Stimulated activated CD8-positive, alpha-beta memory T cell treated with anti-CD3 and anti-CD28 coated beads, Interleukin-7, amount 100 ng/mL, for 24 hours (primary cell): ENCODE results near the gene CHIA.

Experiments used
- DNase-seq: peaks from one replicate; pipeline ENCODE4 v3.0.0-alpha.2; 2020; ENCODE audit warnings: low read depth

CHIA gene

DNA sequence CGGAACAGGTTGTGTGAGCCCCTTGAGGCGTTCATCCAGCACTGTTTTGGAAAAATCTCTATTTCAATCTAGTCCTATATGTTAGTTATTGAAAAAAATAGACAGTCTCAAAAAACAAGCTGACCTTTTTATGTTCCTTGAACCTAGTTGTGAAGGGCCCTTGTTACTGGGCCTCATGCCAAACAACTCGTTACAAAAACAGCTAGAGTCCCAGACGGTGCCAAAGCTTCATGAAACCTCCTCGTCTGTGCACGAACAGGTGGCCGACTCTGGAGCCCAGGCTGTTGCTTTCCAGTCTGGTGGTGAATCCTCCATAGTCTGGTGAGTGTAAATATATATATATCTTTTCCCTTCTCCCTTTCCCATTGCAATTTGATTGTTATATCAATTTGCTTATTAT is at the start of gene CHIA:
CHIA (plus strand) TSS at position 222 of the 400 bp plus-strand sequence. CDS start 19,617 bp downstream, outside the sequence.
- no peak for DNase-seq

DNA sequence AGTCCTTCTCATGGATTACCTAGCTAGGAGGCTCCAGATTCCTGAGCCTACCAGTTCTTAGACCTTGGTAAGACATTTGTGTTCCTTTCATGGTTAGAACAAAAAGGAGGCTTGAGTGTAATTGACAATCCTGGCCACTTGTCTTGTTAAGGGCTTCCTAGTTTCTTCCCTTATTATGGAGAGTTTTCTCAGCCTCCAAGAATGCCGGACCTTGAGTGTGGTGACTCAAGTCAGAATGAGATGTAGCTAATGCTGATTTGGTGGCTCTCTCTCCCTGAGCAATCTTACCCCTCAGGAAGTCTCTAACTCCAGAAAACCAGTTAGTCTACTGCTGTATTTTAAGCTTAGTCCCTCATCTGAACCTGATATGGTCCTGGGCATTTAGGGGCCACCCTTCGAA is 48.9 kb upstream of the CHIA start:
- DNase-seq: no peak

DNA sequence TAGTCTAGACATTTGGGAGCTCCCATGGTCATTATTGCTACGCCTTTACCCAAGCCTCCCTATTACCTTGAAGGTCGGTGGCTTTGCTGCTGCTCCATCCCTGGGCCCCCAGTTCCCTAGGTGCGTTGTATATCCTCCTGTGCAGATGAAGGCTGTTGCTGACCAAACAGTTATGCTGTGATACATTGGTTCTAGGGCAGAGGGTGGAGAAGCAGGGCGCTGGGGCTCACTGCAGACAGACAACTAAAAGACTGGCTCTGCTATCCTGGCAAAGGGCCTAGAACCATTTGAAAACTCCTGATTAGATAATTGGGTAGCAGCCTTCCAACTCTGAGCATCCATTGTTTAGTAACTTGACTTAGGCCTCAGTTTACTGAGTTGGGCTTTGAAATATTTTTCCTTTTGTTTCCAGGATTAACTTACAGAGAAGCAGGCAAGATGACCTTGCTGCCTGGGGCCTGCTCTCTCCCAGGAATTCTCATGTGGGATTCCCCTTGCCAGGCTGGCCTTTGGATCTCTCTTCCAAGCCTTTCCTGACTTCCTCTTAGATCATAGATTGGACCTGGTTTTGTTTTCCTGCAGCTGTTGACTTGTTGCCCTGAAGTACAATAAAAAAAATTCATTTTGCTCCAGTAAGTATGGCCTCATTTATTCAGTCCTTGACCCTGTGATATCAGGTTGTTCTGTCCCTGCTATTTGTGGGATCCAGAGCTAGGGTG is 47.7 kb upstream of the CHIA start:
- DNase-seq: no peak

DNA sequence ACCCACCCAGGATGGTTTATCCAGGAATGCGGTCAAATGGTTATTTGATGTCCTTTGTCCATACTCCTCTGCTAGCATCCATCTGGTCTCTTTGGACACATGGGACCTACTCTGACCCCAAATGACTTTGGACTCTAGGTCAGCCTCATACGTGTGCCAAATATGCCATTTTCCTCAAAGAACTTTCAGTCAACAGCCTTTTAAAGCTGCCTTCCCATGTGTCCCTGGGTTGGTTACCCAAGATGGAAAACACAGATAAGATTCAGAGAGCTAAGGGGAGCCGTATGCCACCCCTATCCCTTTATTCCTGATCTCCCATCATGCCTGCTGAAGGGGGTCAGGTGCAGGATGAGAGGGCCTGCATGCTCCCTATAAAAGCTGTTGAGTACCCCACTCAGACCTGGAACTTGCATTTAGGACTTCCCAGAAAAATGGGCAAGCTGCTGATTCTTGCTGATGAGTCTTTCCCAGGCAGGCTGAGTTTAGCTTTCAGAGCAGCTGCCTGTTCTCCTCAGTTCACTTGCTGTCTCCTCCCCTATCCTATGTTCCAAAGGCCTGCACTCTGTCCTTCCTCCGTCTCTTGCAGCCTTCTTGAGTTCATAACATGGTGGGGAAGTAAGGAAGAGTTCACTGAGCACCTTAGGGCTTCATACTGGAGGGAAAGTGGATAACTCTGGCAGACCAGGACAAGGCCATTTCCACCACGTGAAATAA is 43.4 kb upstream of the CHIA start:
- DNase-seq: no peak

DNA sequence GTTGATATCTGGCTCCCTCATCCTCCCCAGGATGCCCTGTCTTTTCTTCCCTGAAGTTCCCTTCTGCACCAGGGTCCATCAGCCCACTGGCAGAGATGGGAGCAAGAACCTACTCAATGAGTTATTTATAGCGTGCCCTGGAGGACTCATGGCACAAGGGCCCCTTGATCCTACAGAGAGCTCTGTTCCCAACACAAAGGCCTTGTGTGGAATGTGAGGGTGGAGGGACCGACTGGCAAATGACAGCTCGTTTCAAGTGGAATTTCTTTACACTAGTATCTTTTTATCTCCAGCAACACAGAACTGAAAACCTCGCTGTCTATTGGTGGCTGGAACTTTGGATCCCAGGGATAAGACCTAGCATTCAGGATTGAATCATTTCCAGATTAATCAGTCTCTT is 40.7 kb upstream of the CHIA start:
- DNase-seq: no peak

DNA sequence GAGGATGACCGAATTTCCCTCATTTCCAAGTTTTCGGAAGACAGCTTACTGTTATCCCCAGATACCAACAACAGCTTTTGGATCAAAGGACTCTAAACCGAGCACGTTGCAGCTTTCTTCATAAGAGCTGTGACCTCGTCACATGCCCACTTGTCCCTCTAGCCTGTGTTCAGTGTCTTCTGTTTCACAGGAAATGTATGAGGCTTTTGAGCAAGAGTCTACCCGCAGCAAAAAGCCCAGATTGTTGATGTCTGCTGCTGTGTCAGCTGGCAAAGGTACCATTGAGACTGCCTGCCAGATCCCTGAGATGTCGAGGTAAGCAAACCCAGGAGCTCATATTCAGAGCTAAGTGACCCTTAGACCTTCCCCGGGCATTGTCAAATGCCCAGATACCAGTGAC is 39.1 kb upstream of the CHIA start:
- no peak for DNase-seq

DNA sequence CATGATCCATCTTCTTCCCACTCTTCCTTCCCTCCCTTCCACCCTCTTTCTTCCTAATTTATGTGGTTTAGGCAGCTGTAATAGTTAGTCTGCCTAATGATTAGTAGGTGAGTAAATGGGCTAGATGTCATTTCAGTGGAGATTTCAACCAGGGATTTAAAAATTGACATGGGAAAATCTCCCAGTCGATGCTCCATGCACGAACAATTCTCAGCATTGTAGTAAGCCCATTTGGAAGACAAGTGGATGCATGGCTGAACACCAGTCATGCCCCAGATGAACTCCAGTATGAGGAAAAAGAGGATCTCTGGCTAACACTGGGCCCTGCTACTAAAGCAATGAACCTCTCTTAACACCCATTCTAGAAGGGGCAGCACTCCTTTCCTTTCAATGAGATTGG is 37.9 kb upstream of the CHIA start:
- no peak for DNase-seq

DNA sequence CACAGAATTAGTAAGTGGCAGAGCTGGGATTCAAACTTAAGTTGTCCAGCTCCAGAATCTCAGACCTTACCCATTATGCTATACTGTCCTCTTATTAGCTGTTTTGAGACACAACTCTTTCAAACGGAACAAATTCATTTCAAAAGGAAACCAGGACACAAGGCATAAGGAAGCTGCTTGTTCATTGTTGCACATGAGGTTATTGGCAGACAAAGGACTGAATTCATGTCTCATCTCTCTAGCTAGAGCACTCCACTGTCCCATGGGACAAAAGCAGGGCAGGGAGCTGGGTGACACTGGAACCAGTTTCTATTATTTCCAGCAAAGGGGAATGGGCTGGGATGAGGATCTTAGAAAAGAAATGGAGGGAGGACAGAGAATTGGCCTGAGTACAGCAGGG is 36.8 kb upstream of the CHIA start:
- no peak for DNase-seq

DNA sequence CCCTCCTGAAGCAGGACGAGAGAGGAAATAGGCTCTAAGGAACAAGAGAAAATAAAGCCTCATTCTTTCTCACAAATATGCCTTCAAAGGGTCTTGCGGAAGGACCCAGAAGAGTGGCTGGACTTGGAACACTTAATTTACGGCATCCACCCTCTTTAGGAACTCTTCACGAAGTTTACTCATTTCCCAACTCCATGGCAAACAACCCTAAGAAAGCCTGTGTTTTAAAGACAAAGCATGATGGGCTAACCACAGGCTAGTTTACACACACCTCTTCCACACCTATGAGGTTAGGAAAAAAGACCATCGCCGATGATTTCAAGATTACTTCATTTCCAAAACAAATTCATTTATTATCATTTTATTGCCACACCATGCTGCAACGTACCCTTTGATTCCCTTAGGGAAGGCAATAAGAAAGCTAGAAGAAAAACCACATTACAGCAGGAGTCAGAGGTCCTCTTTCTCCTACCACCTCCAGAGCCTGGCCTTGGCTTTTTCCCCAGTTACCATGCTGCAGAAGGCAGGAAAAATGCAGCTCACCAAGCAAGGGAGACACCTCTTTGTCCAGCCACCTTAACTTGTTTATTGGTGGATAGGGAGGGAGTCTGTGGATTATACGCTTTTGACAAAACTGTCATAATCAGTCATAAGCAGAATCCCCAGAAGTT is 33.5 kb upstream of the CHIA start:
- DNase-seq: no peak

DNA sequence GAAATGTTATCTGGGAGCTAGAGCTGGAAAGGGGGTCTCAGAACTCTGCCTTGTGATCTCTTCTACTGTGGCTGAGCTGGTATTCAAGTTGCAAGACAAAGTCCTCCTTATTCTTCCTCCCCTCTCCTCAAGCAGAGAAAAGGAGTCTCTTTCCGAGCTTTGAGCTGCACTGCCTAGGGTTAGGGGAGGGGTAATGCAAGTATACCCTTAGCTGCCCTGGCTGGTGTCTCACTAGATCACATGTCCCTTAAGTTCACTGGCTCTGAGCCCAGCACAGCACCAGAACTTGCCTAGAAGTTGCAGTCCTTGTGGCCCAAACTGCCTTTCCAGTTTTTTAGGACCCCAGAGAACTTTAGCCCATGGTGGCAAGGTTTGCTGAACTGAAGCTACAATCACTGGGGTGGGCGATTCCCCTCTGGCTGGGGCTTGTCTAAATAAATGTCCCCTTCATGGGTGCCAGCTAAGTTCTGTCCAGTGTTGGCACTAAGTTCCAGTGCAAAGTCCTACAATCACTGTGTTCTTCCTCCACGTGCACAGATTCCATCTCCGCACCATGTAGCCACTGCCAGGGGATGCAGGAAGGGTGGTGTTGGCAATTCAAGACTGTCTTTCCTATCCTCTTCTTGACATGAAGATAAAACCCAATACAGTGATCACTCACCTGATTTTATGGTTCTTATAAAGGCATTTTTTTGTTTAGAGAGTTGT is 22.7 kb upstream of the CHIA start:
- no peak for DNase-seq

DNA sequence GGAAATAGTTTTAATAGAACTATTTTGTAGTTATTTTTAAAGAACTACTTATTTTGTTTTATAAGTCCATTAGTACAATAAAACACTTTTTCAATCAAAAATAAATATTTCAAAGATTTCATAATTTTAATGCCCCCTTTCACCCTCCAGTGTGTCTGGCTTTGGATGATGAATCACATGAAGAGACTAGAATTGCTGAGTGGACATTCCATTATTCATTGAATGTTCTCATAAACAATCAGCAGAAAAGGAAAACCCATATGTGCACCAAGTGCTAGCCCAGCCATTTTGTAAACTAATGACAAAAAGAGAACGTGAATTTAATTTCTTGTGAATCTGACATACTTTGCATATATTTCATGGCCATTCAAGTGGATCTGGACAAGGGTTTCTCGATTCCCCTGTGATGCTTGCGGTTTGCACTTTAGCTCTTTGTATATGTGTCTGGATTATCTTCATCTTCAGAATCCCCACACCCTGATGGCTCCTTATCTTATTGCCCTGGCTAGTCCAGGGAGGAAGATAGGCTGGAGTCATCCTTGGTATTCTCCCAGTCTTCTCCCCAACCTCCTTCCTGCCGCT is 20.7 kb upstream of the CHIA start:
- DNase-seq: no peak

DNA sequence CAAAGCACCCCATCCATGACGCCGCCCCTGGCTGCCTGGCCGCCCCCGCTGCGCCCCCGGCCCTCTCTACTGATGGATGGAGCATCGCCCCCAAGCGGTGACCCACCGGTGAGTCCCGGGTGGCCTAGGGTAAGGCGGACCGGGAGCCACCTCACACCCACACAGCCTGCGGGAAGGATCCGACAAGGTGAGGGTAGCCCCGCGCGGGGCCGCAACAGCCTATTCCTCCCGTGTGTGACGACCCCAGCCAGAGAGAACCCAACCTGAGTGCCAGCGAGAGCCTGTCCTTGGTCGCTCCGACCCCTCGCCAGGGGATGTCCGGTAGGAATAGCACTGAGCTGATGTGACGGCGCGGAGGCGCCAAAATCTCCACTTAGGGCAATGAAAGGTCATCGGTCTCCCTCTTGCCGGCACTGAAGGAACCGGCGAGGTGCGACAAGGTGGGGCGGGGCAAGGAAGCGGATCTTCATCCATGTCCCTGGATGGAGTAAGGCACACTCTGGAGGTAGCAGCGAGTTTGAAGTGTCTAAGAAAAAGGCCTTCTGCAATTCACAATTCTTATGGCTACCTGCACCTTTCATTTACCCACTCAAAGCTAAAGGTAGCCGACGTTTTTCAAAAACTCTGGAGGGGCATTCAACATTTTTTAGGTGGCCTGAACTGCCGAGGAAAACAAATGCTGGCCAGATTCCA is 19.7 kb upstream of the CHIA start:
- DNase-seq: no peak

DNA sequence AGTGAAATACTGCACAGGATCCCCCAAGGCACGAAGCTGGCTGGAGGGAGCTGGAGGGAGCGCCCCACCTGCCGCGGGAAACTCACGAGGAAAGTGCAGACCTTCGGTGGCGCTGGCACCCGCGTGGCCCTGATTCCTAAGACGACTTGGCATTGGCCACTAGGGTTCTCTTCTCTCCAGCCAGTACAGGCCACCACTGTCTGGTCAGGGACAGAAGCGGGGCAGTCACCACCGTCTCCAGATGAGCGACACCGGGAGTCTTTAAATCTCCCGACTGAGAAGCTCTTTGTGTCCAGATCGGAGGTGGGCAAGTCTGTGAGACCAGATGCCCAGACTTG is 19.2 kb upstream of the CHIA start:
- no peak for DNase-seq

DNA sequence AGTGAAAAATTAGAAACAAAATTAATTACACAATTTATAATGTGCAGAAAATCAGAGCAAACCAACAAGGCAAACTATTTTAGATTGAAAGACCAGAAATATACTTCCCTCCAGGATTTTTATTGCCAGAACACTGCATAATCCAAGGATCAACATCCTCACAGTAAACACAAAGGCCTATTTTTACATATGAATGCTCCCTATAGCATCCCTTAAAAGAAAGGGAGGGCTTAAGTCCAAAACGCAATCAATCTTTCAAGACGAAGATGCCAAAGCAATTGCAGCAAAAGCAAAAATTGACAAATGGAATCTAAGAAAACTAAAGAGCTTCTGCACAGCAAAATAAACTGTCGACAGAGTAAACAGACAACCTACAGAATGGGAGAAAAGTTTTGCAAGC is 18.6 kb upstream of the CHIA start:
- DNase-seq: no peak

DNA sequence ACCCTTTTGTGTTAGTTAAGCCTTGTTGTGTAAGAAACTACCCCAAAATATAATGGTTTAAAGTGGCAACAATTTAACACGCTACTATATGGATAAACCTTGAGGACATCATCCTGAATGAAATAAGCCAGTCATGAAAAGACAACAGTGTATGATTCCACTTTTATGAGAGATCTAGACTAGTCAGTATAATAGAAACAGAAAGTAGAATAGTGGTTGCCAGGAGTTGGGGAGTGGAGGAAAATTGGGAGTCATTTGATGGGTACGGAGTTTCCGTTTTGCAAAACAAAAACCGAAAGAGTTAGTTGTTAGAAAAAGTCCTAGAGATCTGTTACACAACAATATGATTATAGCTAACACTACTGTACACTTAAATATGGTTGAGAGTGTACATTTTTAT is 16.0 kb upstream of the CHIA start:
- DNase-seq: no peak

DNA sequence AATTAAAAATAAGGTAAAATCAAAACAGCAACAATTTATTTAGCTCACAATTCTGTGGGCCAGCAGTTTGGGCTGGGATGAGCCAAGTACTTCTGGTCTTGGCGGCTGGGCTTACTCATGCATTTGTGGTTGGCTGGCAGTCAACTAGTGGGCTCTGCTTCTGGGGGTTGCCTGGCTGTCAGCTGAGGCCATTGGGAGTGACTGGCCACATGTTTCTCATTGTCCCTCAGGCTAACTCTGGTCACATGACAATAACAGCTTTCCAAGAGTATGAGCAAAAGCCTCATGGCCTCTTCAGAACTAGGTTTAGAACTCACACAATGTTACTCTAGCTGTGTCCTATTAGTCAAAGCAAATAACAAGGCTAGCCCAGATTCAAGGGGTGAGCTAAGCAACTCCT is 15.6 kb upstream of the CHIA start:
- no peak for DNase-seq

DNA sequence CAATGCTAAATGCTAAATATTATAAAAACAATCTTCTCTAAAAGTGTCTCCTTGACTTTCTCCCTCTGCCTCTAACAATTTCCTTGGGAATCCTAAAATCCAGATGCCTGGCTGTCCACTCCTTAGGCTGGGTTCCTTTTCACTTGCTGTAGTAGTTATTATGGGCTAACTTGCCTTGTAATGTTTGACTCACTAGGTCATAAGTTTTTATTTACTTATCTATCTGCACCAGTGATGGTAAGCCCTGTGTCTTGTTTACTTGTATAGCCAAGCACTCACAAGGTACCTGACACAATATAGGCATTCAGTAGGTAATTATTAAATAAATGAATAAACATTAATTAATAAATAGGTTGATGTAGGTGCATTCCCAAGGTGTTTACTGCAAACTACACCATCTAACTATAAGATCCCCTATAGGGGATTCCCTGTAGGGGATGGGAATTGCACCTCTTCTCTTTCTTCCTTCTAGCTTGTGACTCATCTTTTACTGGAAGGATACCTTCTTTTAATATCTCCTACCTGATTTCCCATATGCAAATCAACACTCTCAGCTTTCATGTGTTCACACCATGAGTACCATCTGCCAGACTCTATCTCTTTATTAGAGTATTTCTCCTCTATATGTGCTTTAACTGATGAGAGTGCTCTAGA is 14.7 kb upstream of the CHIA start:
- DNase-seq: no peak

DNA sequence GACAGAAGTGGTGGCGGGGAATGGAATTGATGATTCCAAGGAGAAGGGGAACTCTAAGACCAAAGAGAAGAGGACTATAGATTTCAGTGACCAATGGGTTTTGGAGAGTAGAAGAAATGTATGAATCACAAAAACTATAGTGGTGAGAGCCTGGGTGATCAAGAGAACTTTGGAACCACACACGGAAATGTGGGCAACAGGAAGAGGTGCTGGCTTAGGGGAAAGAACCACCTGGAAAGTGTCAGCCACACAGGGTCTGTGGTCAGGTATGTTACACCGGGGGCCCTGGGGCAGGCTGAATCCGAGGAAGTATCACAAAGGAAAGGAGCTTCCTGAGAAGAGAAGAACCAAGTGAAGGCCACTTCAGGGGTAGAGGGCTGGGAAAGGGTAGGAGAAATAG is 11.5 kb upstream of the CHIA start:
- no peak for DNase-seq

DNA sequence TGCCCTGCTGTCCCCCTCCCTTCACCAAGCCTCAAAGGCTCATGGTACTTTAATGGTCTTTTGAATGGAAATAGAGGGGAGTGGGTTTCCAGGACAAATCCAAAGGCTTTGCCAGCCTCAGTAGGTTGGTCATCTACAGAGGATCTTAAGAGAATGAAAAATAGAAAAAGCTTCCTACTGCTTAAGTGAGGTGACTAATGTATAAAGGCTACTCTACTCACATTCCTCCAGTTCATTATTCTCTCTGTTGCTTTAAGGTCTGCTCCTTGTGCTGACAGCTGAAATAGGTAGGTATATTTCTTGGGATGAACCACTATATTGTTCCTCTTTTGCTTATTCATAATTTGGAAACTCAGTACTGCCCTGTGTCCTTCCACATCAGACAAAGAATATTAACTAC is 10.4 kb upstream of the CHIA start:
- DNase-seq: no peak

DNA sequence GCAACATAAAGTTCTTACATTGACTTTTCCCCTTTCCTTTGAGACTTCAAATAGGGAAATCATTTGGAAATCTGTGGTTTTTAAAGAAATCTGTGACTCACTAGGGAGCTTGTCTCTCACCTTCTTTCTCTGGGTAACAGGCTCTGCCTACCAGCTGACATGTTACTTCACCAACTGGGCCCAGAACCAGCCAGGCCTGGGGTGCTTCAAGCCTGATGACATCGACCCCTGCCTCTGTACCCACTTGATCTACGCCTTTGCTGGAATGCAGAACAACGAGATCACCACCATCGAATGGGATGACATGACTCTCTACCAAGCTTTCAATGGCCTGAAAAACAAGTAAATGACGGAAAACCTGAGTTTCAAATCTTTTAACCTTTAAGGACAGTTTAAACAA is 9.2 kb upstream of the CHIA start:
- DNase-seq: no peak

DNA sequence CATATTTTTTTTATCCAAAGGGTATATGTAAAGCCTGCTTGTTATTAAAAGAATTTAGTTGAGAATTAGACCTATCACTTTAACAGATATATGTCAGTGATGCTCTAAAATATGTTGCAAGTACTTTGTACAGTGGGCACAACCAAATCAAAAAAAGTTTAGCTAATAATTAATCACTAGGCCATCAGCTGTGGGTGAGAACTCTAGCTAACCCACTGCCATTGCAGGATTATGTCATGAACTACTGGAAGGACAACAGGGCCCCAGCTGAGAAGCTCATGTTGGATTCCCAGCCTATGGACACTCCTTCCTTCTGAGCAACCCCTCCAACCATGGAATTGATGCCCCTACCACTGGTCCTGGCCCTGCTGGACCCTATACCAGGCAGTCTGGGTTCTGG is 6.8 kb upstream of the CHIA start:
- no peak for DNase-seq
